A549 (cell line): Measurements from ENCODE around the gene IZUMO1R. TPM values are rescaled to one million over a fixed set of nuclear protein-coding genes. Genes with fewer than 3 reads are reported as not detected.

ENCODE experiments used
- ATAC-seq, 2 experiments: fragments of 200-7000 bp in 1 of 2; fragments of >200 bp in 1 of 2; cut with Nextera tagmentation in 1 of 2; cut with Tn5 transposase in 1 of 2; 3 replicates each; pipeline versions ENCODE4 v1.8.0 to v1.9.1; 2018 to 2020; ENCODE audit warnings: mild to moderate bottlenecking in 1 of 2, moderate library complexity in 1 of 2
- CTCF ChIA-PET: fragments of 300-600 bp; sonication (Branson Sonifier 250); formaldehyde crosslinking; extraction: SDS; loops from one replicate; lab custom pipeline; 2021; ENCODE audit warnings: antibody characterized with exemption, inconsistent platforms; lab: Yijun Ruan, JAX
- POLR2A ChIA-PET: fragments of 350-600 bp; formaldehyde crosslinking; extraction: SDS; loops from one replicate; lab custom pipeline; 2021; ENCODE audit warnings: antibody characterized with exemption, inconsistent platforms; lab: Yijun Ruan, JAX
- DNase-seq, 2 experiments: peaks; one replicate each; pipeline versions ENCODE4 v3.0.0 to v3.0.0-alpha.2; 2011 to 2016; ENCODE audit warnings: low read depth in 1 of 2, low spot score in 1 of 2
- FAIRE-seq: peaks from 2 replicates; lab custom pipeline; 2011; peaks lifted over from hg19 to GRCh38; lab: Jason Lieb, UNC
- H3K27ac ChIP-seq, 2 experiments: fragments of >200 bp; sonication (Bioruptor Twin); formaldehyde crosslinking; 3 replicates each; pipeline ENCODE4 v1.5.1; 2016 to 2017
- H3K4me1 ChIP-seq: fragments of >200 bp; sonication (Bioruptor Twin); formaldehyde crosslinking; 3 replicates; pipeline ENCODE4 v1.6.1; 2016
- H3K4me2 ChIP-seq: fragments of >200 bp; sonication (Bioruptor Twin); formaldehyde crosslinking; 3 replicates; pipeline ENCODE4 v1.6.1; 2016
- H3K4me3 ChIP-seq: fragments of >200 bp; sonication (Bioruptor Twin); formaldehyde crosslinking; 3 replicates; pipeline ENCODE4 v1.5.1; 2016
- H3K9me3 ChIP-seq: fragments of >200 bp; sonication (Bioruptor Twin); formaldehyde crosslinking; 3 replicates; pipeline ENCODE4 v1.6.1; 2016
- CBX8 ChIP-seq: fragments of 200-600 bp; sonication (generic); IDR thresholded peaks from 2 replicates; pipeline ENCODE4 v1.6.1; 2016
- CEBPB ChIP-seq, 2 experiments: fragments of >200 bp in 1 of 2; sonication (Bioruptor Twin) in 1 of 2; formaldehyde crosslinking in 1 of 2; IDR thresholded peaks; 2 replicates each; pipeline ENCODE4 v1.6.1; 2012 to 2016
- EHF ChIP-seq: fragments of 250-450 bp; sonication (Bioruptor Pico); IDR thresholded peaks from 2 replicates; pipeline ENCODE4 v1.5.0; 2020; ENCODE audit warnings: mild to moderate bottlenecking
- EHMT2 ChIP-seq: fragments of 200-600 bp; sonication (generic); IDR thresholded peaks from 2 replicates; pipeline ENCODE4 v1.6.1; 2016; ENCODE audit warnings: antibody characterized with exemption, low read depth, mild to moderate bottlenecking, moderate library complexity
- GATA3 ChIP-seq: IDR thresholded peaks from 2 replicates; pipeline ENCODE4 v1.6.1; 2012; ENCODE audit warnings: borderline replicate concordance
- HOXA7 ChIP-seq: fragments of 250-450 bp; sonication (Bioruptor Pico); IDR thresholded peaks from 2 replicates; pipeline ENCODE4 v1.5.0; 2020; ENCODE audit warnings: mild to moderate bottlenecking, moderate library complexity
- HOXB5 ChIP-seq: fragments of 250-450 bp; sonication (Bioruptor Pico); IDR thresholded peaks from 2 replicates; pipeline ENCODE4 v1.5.0; 2020; ENCODE audit warnings: mild to moderate bottlenecking, moderate library complexity
- MAFK ChIP-seq: fragments of 450-650 bp; IDR thresholded peaks from 2 replicates; pipeline ENCODE4 v1.6.1; 2014; ENCODE audit not compliant: partially characterized antibody
- NFE2L2 ChIP-seq: fragments of 150-350 bp; conservative IDR thresholded peaks from 2 replicates; pipeline ENCODE4 v1.6.1; 2014; ENCODE audit warnings: low read length
- NPAS2 ChIP-seq: fragments of 250-450 bp; sonication (Bioruptor Pico); IDR thresholded peaks from 2 replicates; pipeline ENCODE4 v1.8.0; 2022; ENCODE audit warnings: mild to moderate bottlenecking, moderate library complexity, borderline replicate concordance
- RAD21 ChIP-seq, 2 experiments: fragments of >200 bp in 1 of 2; sonication (Bioruptor Twin) in 1 of 2; formaldehyde crosslinking in 1 of 2; IDR thresholded peaks in 1 of 2; conservative IDR thresholded peaks in 1 of 2; 2 replicates in 1 of 2; 3 replicates in 1 of 2; pipeline ENCODE4 v1.6.1; 2012 to 2018; ENCODE audit warnings: inconsistent platforms in 1 of 2
- SMC3 ChIP-seq: fragments of >200 bp; sonication (Bioruptor Twin); formaldehyde crosslinking; IDR thresholded peaks from 3 replicates; pipeline ENCODE4 v1.6.1; 2018; ENCODE audit warnings: inconsistent platforms
- TFCP2L1 ChIP-seq: fragments of 250-450 bp; sonication (Bioruptor Pico); IDR thresholded peaks from 2 replicates; pipeline ENCODE4 v1.5.0; 2021; ENCODE audit warnings: mild to moderate bottlenecking
- TP53 ChIP-seq: fragments of 250-450 bp; sonication (Bioruptor Pico); IDR thresholded peaks from 2 replicates; pipeline ENCODE4 v1.5.0; 2021; ENCODE audit warnings: mild to moderate bottlenecking, moderate library complexity
- USF2 ChIP-seq: fragments of 450-650 bp; IDR thresholded peaks from 2 replicates; pipeline ENCODE4 v1.6.1; 2014; ENCODE audit warnings: antibody characterized with exemption
- ZSCAN20 ChIP-seq: fragments of 250-450 bp; sonication (Bioruptor Pico); IDR thresholded peaks from 2 replicates; pipeline ENCODE4 v1.8.0; 2022; ENCODE audit warnings: mild to moderate bottlenecking, moderate library complexity
- WGBS: methylation state at CpG from one replicate; pipeline ENCODE4 v1.1.6; 2017; ENCODE audit errors: missing lambda C conversion rate; 5-methylcytosine and 5-hydroxymethylcytosine counted together
- polyA plus RNA-seq, 4 experiments: library from polyadenylated mRNA; depleted of rRNA in 3 of 4; stranded (reverse); fragments of >200 nt; fragmentation: RNase III in 1 of 4; extraction: RNeasy Plus Mini Kit Qiagen cat#74134 plus additional on column Dnase treatment in 1 of 4; gene quantifications; 2 replicates in 3 of 4; 3 replicates in 1 of 4; pipeline ENCODE4 v1.2.3, GENCODE V29; 2011 to 2017
- TF ChIP-seq, protein P1 (sequence below): fragments of 150-350 bp; IDR thresholded peaks from 2 replicates; pipeline ENCODE4 v1.6.1; 2014; ENCODE audit warnings: low read depth, mild to moderate bottlenecking, low read length
- TF ChIP-seq, protein P2 (sequence below): fragments of >200 bp; sonication (Bioruptor Twin); formaldehyde crosslinking; IDR thresholded peaks from 3 replicates; pipeline ENCODE4 v1.6.1; 2016
- TF ChIP-seq, protein P3 (sequence below): IDR thresholded peaks from 2 replicates; pipeline ENCODE4 v1.6.1; 2012; ENCODE audit warnings: low read depth, borderline replicate concordance
- TF ChIP-seq, protein P4 (sequence below): fragments of >200 bp; sonication (Bioruptor Twin); formaldehyde crosslinking; IDR thresholded peaks from 3 replicates; pipeline ENCODE4 v1.5.1; 2016

The IZUMO1R gene
- polyA plus RNA-seq, 2 of the 4 experiments (the other 2 are of a cell fraction): not detected

DNA sequence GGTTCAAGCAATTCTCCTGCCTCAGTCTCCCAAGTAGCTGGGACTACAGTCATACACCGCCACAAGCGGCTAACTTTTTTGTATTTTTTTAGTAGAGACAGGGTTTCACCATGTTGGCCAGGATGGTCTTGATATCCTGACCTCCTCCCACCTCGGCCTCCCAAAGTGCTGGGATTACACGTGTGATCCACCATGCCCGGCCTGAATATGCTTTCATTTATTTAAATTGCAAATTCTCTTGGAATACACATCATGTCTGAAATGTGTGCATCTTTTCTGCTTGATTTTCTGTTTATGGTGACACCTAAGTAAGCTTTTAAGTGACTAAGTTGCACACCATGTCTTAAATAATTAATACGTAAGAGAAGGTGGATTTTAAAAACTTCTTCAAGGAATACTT is 31.7 kb downstream of the IZUMO1R start:
- POLR2A ChIA-PET: no interaction called here
- no peaks in the 10 kb centered on the region for H3K9me3 ChIP-seq
- 50% methylated on average over 6 of the region's 6 CpGs for WGBS
- FAIRE-seq (no peak), ATAC-seq (no peak), DNase-seq (no peak)
- CTCF ChIA-PET: interaction anchor here (1.7 kb wide), 1 partner anchor 12 kb away, joined by 4 read pairs; no protein-coding TSS in a partner anchor
- H3K4me3 ChIP-seq: no peak overlapping the region
- TF ChIP-seq CBX8 (no peak), GATA3 (no peak), MAFK (no peak), EHF (CRISPR knock-in tag) (no peak)
- H3K4me1 ChIP-seq: no peaks in the 10 kb centered on the region
- H3K27ac ChIP-seq: no peak overlapping the region
- H3K4me2 ChIP-seq: no peak overlapping the region

DNA sequence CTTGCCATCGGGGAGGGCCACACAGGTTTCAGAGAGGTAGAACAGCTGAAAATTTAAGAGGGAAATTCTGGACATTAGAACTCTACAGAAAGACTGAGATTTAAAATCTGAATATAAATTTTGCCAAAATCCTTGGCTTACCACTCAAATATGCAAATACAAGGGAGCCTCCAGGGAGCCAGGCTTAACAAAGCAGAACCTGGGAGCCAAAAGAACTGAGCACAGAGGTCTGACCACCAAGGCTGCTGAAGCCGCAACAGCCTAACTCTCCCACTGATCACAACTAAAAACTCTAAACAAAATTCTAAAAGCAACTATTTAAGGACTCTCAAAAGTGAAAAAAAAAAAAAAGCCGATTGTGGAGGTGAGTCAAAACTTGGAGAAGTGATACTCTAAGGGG is 34.3 kb downstream of the IZUMO1R start:
- ChIA-PET CTCF (no interaction called here), POLR2A (no interaction called here)
- DNase-seq (no peak), FAIRE-seq (no peak), ATAC-seq (no peak)
- 47% methylated on average over 3 of the region's 3 CpGs for WGBS
- no peak overlapping the region for H3K27ac ChIP-seq
- H3K4me2 ChIP-seq: no peak overlapping the region
- no peak overlapping the region for H3K4me3 ChIP-seq
- no peaks in the 10 kb centered on the region for H3K9me3 ChIP-seq
- no peaks in the 10 kb centered on the region for H3K4me1 ChIP-seq
- TF ChIP-seq, protein P1, sequence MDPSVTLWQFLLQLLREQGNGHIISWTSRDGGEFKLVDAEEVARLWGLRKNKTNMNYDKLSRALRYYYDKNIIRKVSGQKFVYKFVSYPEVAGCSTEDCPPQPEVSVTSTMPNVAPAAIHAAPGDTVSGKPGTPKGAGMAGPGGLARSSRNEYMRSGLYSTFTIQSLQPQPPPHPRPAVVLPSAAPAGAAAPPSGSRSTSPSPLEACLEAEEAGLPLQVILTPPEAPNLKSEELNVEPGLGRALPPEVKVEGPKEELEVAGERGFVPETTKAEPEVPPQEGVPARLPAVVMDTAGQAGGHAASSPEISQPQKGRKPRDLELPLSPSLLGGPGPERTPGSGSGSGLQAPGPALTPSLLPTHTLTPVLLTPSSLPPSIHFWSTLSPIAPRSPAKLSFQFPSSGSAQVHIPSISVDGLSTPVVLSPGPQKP: no peak
- TF ChIP-seq, protein P2, sequence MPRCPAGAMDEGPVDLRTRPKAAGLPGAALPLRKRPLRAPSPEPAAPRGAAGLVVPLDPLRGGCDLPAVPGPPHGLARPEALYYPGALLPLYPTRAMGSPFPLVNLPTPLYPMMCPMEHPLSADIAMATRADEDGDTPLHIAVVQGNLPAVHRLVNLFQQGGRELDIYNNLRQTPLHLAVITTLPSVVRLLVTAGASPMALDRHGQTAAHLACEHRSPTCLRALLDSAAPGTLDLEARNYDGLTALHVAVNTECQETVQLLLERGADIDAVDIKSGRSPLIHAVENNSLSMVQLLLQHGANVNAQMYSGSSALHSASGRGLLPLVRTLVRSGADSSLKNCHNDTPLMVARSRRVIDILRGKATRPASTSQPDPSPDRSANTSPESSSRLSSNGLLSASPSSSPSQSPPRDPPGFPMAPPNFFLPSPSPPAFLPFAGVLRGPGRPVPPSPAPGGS: no peak
- TF ChIP-seq SMC3: no peak
- TF ChIP-seq ZSCAN20 (CRISPR knock-in tag): no peak
- no peak for TF ChIP-seq HOXA7 (CRISPR knock-in tag)
- no peak for TF ChIP-seq TP53 (CRISPR knock-in tag)
- no peak for TF ChIP-seq RAD21 (conservative IDR thresholded peaks at IDR 0.05 in 1 of 2, IDR thresholded peaks at IDR 0.05 in 1 of 2)

DNA sequence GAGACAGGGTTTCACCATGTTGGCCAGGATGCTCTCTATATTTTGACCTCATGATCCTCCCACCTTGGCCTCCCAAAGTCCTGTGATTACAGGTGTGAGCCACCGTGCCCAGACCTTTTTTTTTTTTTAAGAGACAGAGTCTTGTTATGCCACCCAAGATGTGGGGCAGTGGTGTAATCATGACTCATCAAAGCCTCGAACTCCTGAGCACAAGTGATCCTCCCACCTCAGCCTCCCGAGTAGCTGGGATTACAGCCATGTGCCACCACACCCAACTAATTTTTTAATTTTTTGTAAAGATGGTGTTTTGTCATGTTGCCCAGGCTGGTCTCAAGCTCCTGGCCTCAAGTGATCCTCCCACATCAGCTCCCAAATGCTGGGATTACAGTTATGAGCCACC is 37.9 kb downstream of the IZUMO1R start:
- CTCF ChIA-PET: interaction anchor here (0.6 kb wide), 1 partner anchor 485 kb away, joined by 4 read pairs; no protein-coding TSS in a partner anchor
- FAIRE-seq (no peak), ATAC-seq (no peak), DNase-seq (no peak)
- Histone ChIP-seq H3K4me1 (no peaks in the 10 kb centered on the region), H3K4me3 (no peak overlapping the region), H3K4me2 (no peak overlapping the region), H3K9me3 (no peaks in the 10 kb centered on the region), H3K27ac (no peak overlapping the region)
- POLR2A ChIA-PET: interaction anchor here (0.6 kb wide), 1 partner anchor 308 kb away, joined by 3 read pairs; no protein-coding TSS in a partner anchor
- 17% methylated on average over 3 of the region's 3 CpGs for WGBS
- TF ChIP-seq, protein P3, sequence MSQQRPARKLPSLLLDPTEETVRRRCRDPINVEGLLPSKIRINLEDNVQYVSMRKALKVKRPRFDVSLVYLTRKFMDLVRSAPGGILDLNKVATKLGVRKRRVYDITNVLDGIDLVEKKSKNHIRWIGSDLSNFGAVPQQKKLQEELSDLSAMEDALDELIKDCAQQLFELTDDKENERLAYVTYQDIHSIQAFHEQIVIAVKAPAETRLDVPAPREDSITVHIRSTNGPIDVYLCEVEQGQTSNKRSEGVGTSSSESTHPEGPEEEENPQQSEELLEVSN: no peak
- TF ChIP-seq NPAS2 (CRISPR knock-in tag) (no peak), HOXB5 (CRISPR knock-in tag) (no peak), EHMT2 (no peak), SMC3 (no peak), USF2 (no peak), TFCP2L1 (no peak), NFE2L2 (no peak), CEBPB (IDR thresholded peaks at IDR 0.05) (no peak)
- TF ChIP-seq, protein P4, sequence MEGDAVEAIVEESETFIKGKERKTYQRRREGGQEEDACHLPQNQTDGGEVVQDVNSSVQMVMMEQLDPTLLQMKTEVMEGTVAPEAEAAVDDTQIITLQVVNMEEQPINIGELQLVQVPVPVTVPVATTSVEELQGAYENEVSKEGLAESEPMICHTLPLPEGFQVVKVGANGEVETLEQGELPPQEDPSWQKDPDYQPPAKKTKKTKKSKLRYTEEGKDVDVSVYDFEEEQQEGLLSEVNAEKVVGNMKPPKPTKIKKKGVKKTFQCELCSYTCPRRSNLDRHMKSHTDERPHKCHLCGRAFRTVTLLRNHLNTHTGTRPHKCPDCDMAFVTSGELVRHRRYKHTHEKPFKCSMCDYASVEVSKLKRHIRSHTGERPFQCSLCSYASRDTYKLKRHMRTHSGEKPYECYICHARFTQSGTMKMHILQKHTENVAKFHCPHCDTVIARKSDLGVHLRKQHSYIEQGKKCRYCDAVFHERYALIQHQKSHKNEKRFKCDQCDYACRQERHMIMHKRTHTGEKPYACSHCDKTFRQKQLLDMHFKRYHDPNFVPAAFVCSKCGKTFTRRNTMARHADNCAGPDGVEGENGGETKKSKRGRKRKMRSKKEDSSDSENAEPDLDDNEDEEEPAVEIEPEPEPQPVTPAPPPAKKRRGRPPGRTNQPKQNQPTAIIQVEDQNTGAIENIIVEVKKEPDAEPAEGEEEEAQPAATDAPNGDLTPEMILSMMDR: no peak
